H1 (cell line): Measurements from ENCODE around the gene TGFBR2.

Experiments
- CHD2 ChIP-seq: IDR thresholded peaks from 2 replicates; pipeline ENCODE4 v1.6.1; 2012; ENCODE audit warnings: low read length, improper control_type of control experiment
- EZH2 ChIP-seq: fragments of 200-600 bp; sonication (generic); IDR thresholded peaks from 2 replicates; pipeline ENCODE4 v1.7.1; 2012; ENCODE audit warnings: low read depth, mild to moderate bottlenecking, moderate library complexity, low read length, inconsistent platforms; ENCODE audit not compliant: severe bottlenecking
- GABPA ChIP-seq: IDR thresholded peaks from 2 replicates; pipeline ENCODE4 v1.6.1; 2011; ENCODE audit warnings: mild to moderate bottlenecking, low read length, moderate library complexity, borderline replicate concordance; ENCODE audit not compliant: insufficient read depth
- KDM1A ChIP-seq: fragments of 200-600, 300-600 bp; sonication (generic); IDR thresholded peaks from 2 replicates; pipeline ENCODE4 v1.7.1; 2016; ENCODE audit warnings: mild to moderate bottlenecking, low read length, borderline replicate concordance
- POLR2A ChIP-seq, 2 experiments: IDR thresholded peaks; 1 replicate in 1 of 2; 2 replicates in 1 of 2; pipeline ENCODE4 v1.6.1; 2011; ENCODE audit warnings: low read depth in 2 of 2, low read length in 2 of 2, mild to moderate bottlenecking in 2 of 2; ENCODE audit errors: control extremely low read depth in 1 of 2
- RNF2 ChIP-seq: fragments of 200-900, 300-1000 bp; sonication (generic); IDR thresholded peaks from 2 replicates; pipeline ENCODE4 v1.7.1; 2016; ENCODE audit warnings: borderline replicate concordance, low read depth, mild to moderate bottlenecking, antibody characterized with exemption, low read length; ENCODE audit not compliant: poor library complexity, severe bottlenecking; ENCODE audit errors: missing control alignments
- TEAD4 ChIP-seq: IDR thresholded peaks from 2 replicates; pipeline ENCODE4 v1.6.1; 2012; ENCODE audit warnings: low read depth, low read length, inconsistent platforms, mixed read lengths
- TF ChIP-seq, protein P1 (sequence below): IDR thresholded peaks from 2 replicates; pipeline ENCODE4 v1.6.1; 2011; ENCODE audit warnings: low read length, improper control_type of control experiment
- TF ChIP-seq, protein P2 (sequence below), 3 experiments: IDR thresholded peaks; 1 replicate in 2 of 3; 2 replicates in 1 of 3; pipeline versions ENCODE4 v1.5.1 to v1.6.1; 2011; ENCODE audit warnings: low read length in 3 of 3, mild to moderate bottlenecking in 3 of 3, inconsistent platforms in 2 of 3, low read depth in 1 of 3, moderate library complexity in 1 of 3; ENCODE audit not compliant: insufficient read depth in 1 of 3; ENCODE audit errors: control extremely low read depth in 1 of 3

DNA sequence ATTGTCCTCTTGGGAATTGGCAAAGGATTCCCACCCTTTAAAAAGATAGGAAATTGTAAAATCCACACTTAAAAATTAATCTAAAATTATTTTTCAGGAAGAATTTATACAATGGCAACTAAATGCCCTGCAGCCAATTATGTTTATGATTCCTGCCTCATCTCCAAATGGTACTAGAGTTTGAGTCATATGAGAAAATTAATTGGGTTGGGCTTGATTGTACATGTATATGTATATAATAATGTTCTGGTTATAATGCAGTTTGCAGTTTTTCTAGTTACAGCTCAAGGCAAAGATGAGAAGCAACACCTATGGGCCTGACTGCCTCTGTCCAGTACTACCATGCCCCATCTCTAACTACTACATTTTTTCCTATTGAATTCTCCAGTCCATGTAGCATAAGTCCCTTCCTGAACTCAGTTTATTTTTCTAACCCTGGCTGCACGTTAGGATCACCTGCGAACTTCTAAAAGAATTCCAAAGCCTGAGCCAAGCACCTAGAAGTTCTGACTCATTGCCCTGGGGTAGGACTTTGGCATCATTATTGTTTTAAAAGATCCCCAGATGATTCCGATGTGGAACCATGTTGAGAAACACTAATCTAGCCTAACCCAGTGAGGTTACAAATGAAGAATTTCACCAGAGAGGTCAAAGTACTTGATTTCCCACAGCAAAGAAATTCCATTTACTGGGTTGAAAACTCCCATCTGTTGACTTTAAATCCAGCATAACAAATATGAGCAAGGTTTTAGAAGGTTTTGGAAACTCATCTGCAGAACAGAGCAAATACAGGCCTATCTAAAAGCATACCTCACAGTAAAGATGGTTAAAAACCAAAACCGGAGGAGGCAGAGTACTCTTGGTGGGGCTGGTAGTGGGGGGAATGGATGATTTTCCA is 19.4 kb downstream of the TGFBR2 start:
- TF ChIP-seq, protein P1, sequence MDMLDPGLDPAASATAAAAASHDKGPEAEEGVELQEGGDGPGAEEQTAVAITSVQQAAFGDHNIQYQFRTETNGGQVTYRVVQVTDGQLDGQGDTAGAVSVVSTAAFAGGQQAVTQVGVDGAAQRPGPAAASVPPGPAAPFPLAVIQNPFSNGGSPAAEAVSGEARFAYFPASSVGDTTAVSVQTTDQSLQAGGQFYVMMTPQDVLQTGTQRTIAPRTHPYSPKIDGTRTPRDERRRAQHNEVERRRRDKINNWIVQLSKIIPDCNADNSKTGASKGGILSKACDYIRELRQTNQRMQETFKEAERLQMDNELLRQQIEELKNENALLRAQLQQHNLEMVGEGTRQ: no peak
- TF ChIP-seq, protein P2, sequence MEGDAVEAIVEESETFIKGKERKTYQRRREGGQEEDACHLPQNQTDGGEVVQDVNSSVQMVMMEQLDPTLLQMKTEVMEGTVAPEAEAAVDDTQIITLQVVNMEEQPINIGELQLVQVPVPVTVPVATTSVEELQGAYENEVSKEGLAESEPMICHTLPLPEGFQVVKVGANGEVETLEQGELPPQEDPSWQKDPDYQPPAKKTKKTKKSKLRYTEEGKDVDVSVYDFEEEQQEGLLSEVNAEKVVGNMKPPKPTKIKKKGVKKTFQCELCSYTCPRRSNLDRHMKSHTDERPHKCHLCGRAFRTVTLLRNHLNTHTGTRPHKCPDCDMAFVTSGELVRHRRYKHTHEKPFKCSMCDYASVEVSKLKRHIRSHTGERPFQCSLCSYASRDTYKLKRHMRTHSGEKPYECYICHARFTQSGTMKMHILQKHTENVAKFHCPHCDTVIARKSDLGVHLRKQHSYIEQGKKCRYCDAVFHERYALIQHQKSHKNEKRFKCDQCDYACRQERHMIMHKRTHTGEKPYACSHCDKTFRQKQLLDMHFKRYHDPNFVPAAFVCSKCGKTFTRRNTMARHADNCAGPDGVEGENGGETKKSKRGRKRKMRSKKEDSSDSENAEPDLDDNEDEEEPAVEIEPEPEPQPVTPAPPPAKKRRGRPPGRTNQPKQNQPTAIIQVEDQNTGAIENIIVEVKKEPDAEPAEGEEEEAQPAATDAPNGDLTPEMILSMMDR (IDR thresholded peaks at IDR 0.05; ENCODE audit: control extremely low read depth in 1 of 3, insufficient read depth in 1 of 3, low read depth in 1 of 3, low read length in 3 of 3): no peak
- no peak for TF ChIP-seq GABPA
- TF ChIP-seq POLR2A (IDR thresholded peaks at IDR 0.05; ENCODE audit: control extremely low read depth in 1 of 2, low read depth in 2 of 2, low read length in 2 of 2): no peak
- no peak for TF ChIP-seq EZH2
- no peak for TF ChIP-seq RNF2
- TF ChIP-seq CHD2: no peak
- no peak for TF ChIP-seq KDM1A
- TF ChIP-seq TEAD4: no peak
